GM18511 (cell line): Measurements from ENCODE around the gene ATL3.
A peak's percentile ranks its signal among the peaks of the same experiment; 100 is the strongest.
"Not testable (repeated sequence)": the region's sequence is repeated elsewhere in the genome, so short reads cannot be mapped to it uniquely, and the experiment has no call there.

Experiments
- ATAC-seq: cut with Tn5 transposase; IDR thresholded peaks from one replicate; pipeline ENCODE4 v1.9.1; 2021; ENCODE audit warnings: mild to moderate bottlenecking, moderate library complexity; ENCODE audit not compliant: unreplicated experiment

Gene ATL3

GRCh38 chr11:63681321-63682065, 10.3 kb upstream of the ATL3 start, which contains the start of gene RTN3:
TSS of gene RTN3 (plus strand) at chr11:63681500. CDS start at chr11:63681637, 137 bp downstream.
- ATAC-seq: peak; percentile 88

- no peak for ATAC-seq
These were observed 9.7 kb upstream of the ATL3 start for GRCh38 chr11:63680834-63681320.

GRCh38 chr11:63673579-63673978, 2.4 kb upstream of the ATL3 start:
- ATAC-seq: no peak

GRCh38 chr11:63672936-63673539, 1.9 kb upstream of the ATL3 start:
- ATAC-seq: no peak

GRCh38 chr11:63672156-63672463, 934 bp upstream of the ATL3 start:
- no peak for ATAC-seq

- peak; percentile 44 for ATAC-seq
These were observed 499 bp downstream of the ATL3 start for GRCh38 chr11:63670433-63671321.

- ATAC-seq: no peak
These were observed 1.1 kb downstream of the ATL3 start for GRCh38 chr11:63670096-63670432.

- no peak for ATAC-seq
These were observed 3.0 kb downstream of the ATL3 start for GRCh38 chr11:63667995-63668795.

- no peak for ATAC-seq
These were observed 4.3 kb downstream of the ATL3 start for GRCh38 chr11:63666874-63667273.

GRCh38 chr11:63663809-63664208, 7.4 kb downstream of the ATL3 start:
- ATAC-seq: no peak

- ATAC-seq: no peak
These were observed 10.2 kb downstream of the ATL3 start for GRCh38 chr11:63660972-63661371.

GRCh38 chr11:63652671-63653070, 18.5 kb downstream of the ATL3 start:
- no peak for ATAC-seq

- no peak for ATAC-seq
These were observed 28.0 kb downstream of the ATL3 start for GRCh38 chr11:63643205-63643604.

GRCh38 chr11:63641727-63642126, 29.4 kb downstream of the ATL3 start:
- ATAC-seq: no peak

- no peak for ATAC-seq
These were observed 31.9 kb downstream of the ATL3 start for GRCh38 chr11:63639199-63639832.

- not testable (repeated sequence) for ATAC-seq
These were observed 32.7 kb downstream of the ATL3 start for GRCh38 chr11:63638436-63638835.

- ATAC-seq: no peak
These were observed 35.3 kb downstream of the ATL3 start for GRCh38 chr11:63635762-63636465.

- ATAC-seq: no peak
These were observed 41.8 kb downstream of the ATL3 start for GRCh38 chr11:63629426-63629825.

- no peak for ATAC-seq
These were observed 47.5 kb downstream of the ATL3 start for GRCh38 chr11:63623513-63624140.
